ENCODE data around the gene TTR. TPM values are rescaled to one million over a fixed set of nuclear protein-coding genes. Genes with fewer than 3 reads are reported as not detected.

TTR gene
- polyA plus RNA-seq, 4 donors, result 0.63 to 2,731 (median 6.0) TPM

DNA sequence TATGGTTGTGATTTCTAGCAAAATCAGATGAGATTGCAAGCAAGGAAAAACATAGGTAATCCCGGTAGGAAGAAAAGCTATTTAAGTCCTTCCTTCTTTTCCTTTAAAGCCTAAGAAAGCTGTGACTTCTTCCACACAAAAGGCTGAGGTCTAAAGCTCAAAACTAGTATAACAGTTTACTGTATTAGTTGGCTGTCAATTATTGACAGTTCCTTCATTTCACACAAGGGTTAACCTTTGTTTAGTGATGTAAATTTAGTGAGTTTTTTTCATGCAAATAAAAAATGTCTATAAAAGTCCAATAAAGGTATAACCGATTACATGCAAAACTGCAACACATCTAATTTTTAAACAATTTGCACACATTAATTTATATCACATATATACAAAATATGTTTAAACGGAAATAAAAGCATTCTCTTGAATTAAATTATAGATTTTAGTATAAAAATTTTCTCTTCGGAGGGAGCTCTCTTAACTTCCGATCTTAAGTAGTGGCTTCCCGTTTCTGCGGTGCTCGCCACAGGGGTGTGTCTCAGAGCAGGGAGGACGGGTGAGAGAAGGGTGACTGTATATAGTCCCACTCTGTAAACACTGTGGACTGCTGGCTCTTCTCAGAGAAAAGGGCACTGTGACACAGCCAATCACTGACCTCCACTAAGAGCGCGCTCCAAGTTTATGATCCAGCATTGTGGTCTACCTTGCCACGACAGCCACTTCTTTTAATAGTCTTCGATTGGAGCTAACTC lies 33.4 kb downstream of the TTR start:
- H3K27ac ChIP-seq (ENCODE audit: low read depth in 1 of 3, low read length in 2 of 3), result no peak overlapping the region
- no peaks in the 10 kb centered on the region for H3K4me1 ChIP-seq (ENCODE audit: control insufficient read depth in 3 of 3, insufficient read depth in 2 of 3, low read depth in 1 of 3, low read length in 2 of 3)
- no peak for FAIRE-seq
- DNase-seq, result no peak
- 86 to 89% (median 89%) methylated on average over 13 of the region's 13 CpGs for WGBS, 3 donors
- H3K36me3 ChIP-seq (ENCODE audit: control insufficient read depth in 3 of 3, insufficient read depth in 2 of 3, low read depth in 1 of 3, low read length in 3 of 3), result peaks cover 0 to 11% (median 0%) of the 10 kb centered on the region in 3 donors
- no peak overlapping the region for H3K4me3 ChIP-seq (ENCODE audit: low read depth in 1 of 3, low read length in 3 of 3)
- H3K9me3 ChIP-seq (ENCODE audit: control insufficient read depth in 2 of 2, insufficient read depth in 1 of 2, low read depth in 1 of 2, low read length in 1 of 2), result peaks cover 0 to 5% of the 10 kb centered on the region in 2 donors
- no peaks in the 10 kb centered on the region for H3K27me3 ChIP-seq (ENCODE audit: control insufficient read depth in 3 of 3, insufficient read depth in 3 of 3, low read length in 3 of 3)

GRCh38 chr18:31626409-31626808 lies 34.7 kb downstream of the TTR start:
- Histone ChIP-seq H3K27ac (ENCODE audit: low read depth in 1 of 3, low read length in 2 of 3) (no peak overlapping the region), H3K36me3 (ENCODE audit: control insufficient read depth in 3 of 3, insufficient read depth in 2 of 3, low read depth in 1 of 3, low read length in 3 of 3) (peaks cover 0 to 15% (median 2%) of the 10 kb centered on the region in 3 donors), H3K4me3 (ENCODE audit: low read depth in 1 of 3, low read length in 3 of 3) (no peak overlapping the region), H3K27me3 (ENCODE audit: control insufficient read depth in 3 of 3, insufficient read depth in 3 of 3, low read length in 3 of 3) (no peaks in the 10 kb centered on the region), H3K9me3 (ENCODE audit: control insufficient read depth in 2 of 2, insufficient read depth in 1 of 2, low read depth in 1 of 2, low read length in 1 of 2) (peaks cover 0 to 5% of the 10 kb centered on the region in 2 donors), H3K4me1 (ENCODE audit: control insufficient read depth in 3 of 3, insufficient read depth in 2 of 3, low read depth in 1 of 3, low read length in 2 of 3) (no peaks in the 10 kb centered on the region)
- WGBS, 3 donors, result 97 to 98% (median 97%) methylated on average over 6 of the region's 6 CpGs
- DNase-seq, result no peak
- no peak for FAIRE-seq

DNA sequence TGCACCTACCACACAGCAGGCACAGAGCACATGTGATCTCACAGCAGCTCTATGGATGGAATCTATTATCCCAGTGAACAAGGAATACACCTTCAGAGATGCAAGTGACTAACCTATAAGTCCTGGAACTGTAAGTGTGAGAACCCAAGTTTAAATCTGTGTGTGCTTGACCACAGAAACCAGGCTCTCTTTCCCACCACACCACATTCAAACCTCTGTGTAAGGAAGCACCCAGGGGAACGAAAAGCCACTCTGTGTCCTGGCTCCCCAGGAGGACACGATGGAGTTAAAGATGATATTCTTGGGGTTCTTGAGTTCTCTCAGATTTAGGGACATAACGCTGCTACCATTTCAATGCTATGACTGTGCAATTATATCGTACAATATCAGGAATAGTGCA lies 38.9 kb downstream of the TTR start:
- Histone ChIP-seq H3K4me3 (ENCODE audit: low read depth in 1 of 3, low read length in 3 of 3) (no peak overlapping the region), H3K27me3 (ENCODE audit: control insufficient read depth in 3 of 3, insufficient read depth in 3 of 3, low read length in 3 of 3) (no peaks in the 10 kb centered on the region), H3K4me1 (ENCODE audit: control insufficient read depth in 3 of 3, insufficient read depth in 2 of 3, low read depth in 1 of 3, low read length in 2 of 3) (no peaks in the 10 kb centered on the region), H3K9me3 (ENCODE audit: control insufficient read depth in 2 of 2, insufficient read depth in 1 of 2, low read depth in 1 of 2, low read length in 1 of 2) (peaks cover 0 to 5% of the 10 kb centered on the region in 2 donors), H3K27ac (ENCODE audit: low read depth in 1 of 3, low read length in 2 of 3) (no peak overlapping the region), H3K36me3 (ENCODE audit: control insufficient read depth in 3 of 3, insufficient read depth in 2 of 3, low read depth in 1 of 3, low read length in 3 of 3) (peaks cover 0 to 12% (median 2%) of the 10 kb centered on the region in 3 donors)
- DNase-seq (no peak), FAIRE-seq (no peak)
- WGBS, 3 donors, result 90 to 96% (median 93%) methylated on average over 4 of the region's 4 CpGs

- WGBS, 3 donors, result 95 to 100% (median 97%) methylated on average over 1 of the region's 1 CpG
Measured at GRCh38 chr18:31631526-31631925, 39.8 kb downstream of the TTR start.

DNA sequence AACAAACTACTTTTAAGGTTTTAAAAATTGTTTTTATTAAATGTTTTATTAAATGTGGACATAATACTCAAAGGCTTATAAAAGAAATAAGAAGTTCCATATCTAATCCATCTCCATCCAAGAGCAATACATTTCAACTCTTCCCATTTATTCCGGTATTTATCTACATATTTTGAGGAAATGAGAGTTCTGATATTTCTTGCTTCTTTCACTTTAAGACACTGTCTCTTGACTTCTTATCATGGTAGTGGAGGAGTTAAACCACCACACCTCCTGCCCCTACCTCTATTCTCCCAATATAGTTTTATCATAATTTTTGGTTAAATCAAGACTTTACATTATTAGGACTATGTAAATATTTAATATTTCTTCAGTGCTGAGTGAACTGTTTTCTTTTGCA lies 40.7 kb downstream of the TTR start:
- no peak for DNase-seq
- peaks cover 0 to 11% (median 2%) of the 10 kb centered on the region in 3 donors for H3K36me3 ChIP-seq (ENCODE audit: control insufficient read depth in 3 of 3, insufficient read depth in 2 of 3, low read depth in 1 of 3, low read length in 3 of 3)
- 87 to 98% (median 92%) methylated on average over 1 of the region's 1 CpG for WGBS, 3 donors
- no peak for FAIRE-seq
- H3K4me1 ChIP-seq (ENCODE audit: control insufficient read depth in 3 of 3, insufficient read depth in 2 of 3, low read depth in 1 of 3, low read length in 2 of 3), result no peaks in the 10 kb centered on the region
- no peak overlapping the region for H3K4me3 ChIP-seq (ENCODE audit: low read depth in 1 of 3, low read length in 3 of 3)
- H3K27ac ChIP-seq (ENCODE audit: low read depth in 1 of 3, low read length in 2 of 3), result no peak overlapping the region
- H3K27me3 ChIP-seq (ENCODE audit: control insufficient read depth in 3 of 3, insufficient read depth in 3 of 3, low read length in 3 of 3), result no peaks in the 10 kb centered on the region
- no peaks in the 10 kb centered on the region for H3K9me3 ChIP-seq (ENCODE audit: control insufficient read depth in 2 of 2, insufficient read depth in 1 of 2, low read depth in 1 of 2, low read length in 1 of 2)

More at GRCh38 chr18:31631526-31631925, 39.8 kb downstream of the TTR start:
- Histone ChIP-seq H3K36me3 (ENCODE audit: control insufficient read depth in 3 of 3, insufficient read depth in 2 of 3, low read depth in 1 of 3, low read length in 3 of 3) (peaks cover 0 to 9% (median 2%) of the 10 kb centered on the region in 3 donors), H3K27ac (ENCODE audit: low read depth in 1 of 3, low read length in 2 of 3) (no peak overlapping the region), H3K27me3 (ENCODE audit: control insufficient read depth in 3 of 3, insufficient read depth in 3 of 3, low read length in 3 of 3) (no peaks in the 10 kb centered on the region), H3K4me1 (ENCODE audit: control insufficient read depth in 3 of 3, insufficient read depth in 2 of 3, low read depth in 1 of 3, low read length in 2 of 3) (no peaks in the 10 kb centered on the region), H3K9me3 (ENCODE audit: control insufficient read depth in 2 of 2, insufficient read depth in 1 of 2, low read depth in 1 of 2, low read length in 1 of 2) (peaks cover 0 to 2% of the 10 kb centered on the region in 2 donors), H3K4me3 (ENCODE audit: low read depth in 1 of 3, low read length in 3 of 3) (no peak overlapping the region)
- FAIRE-seq (no peak), DNase-seq (no peak)

GRCh38 chr18:31633392-31634330 lies 42.0 kb downstream of the TTR start:
- Histone ChIP-seq H3K4me3 (ENCODE audit: low read depth in 1 of 3, low read length in 3 of 3) (no peak overlapping the region), H3K4me1 (ENCODE audit: control insufficient read depth in 3 of 3, insufficient read depth in 2 of 3, low read depth in 1 of 3, low read length in 2 of 3) (no peaks in the 10 kb centered on the region), H3K27ac (ENCODE audit: low read depth in 1 of 3, low read length in 2 of 3) (no peak overlapping the region), H3K27me3 (ENCODE audit: control insufficient read depth in 3 of 3, insufficient read depth in 3 of 3, low read length in 3 of 3) (no peaks in the 10 kb centered on the region), H3K9me3 (ENCODE audit: control insufficient read depth in 2 of 2, insufficient read depth in 1 of 2, low read depth in 1 of 2, low read length in 1 of 2) (no peaks in the 10 kb centered on the region), H3K36me3 (ENCODE audit: control insufficient read depth in 3 of 3, insufficient read depth in 2 of 3, low read depth in 1 of 3, low read length in 3 of 3) (peaks cover 0 to 11% (median 2%) of the 10 kb centered on the region in 3 donors)
- WGBS, 3 donors, result 71 to 85% (median 83%) methylated on average over 10 of the region's 10 CpGs
- DNase-seq (no peak), FAIRE-seq (no peak)

GRCh38 chr18:31634331-31634713 lies 42.6 kb downstream of the TTR start:
- Histone ChIP-seq H3K27ac (ENCODE audit: low read depth in 1 of 3, low read length in 2 of 3) (no peak overlapping the region), H3K4me1 (ENCODE audit: control insufficient read depth in 3 of 3, insufficient read depth in 2 of 3, low read depth in 1 of 3, low read length in 2 of 3) (no peaks in the 10 kb centered on the region), H3K4me3 (ENCODE audit: low read depth in 1 of 3, low read length in 3 of 3) (no peak overlapping the region), H3K27me3 (ENCODE audit: control insufficient read depth in 3 of 3, insufficient read depth in 3 of 3, low read length in 3 of 3) (no peaks in the 10 kb centered on the region), H3K36me3 (ENCODE audit: control insufficient read depth in 3 of 3, insufficient read depth in 2 of 3, low read depth in 1 of 3, low read length in 3 of 3) (peaks cover 0 to 11% (median 2%) of the 10 kb centered on the region in 3 donors), H3K9me3 (ENCODE audit: control insufficient read depth in 2 of 2, insufficient read depth in 1 of 2, low read depth in 1 of 2, low read length in 1 of 2) (no peaks in the 10 kb centered on the region)
- FAIRE-seq, result no peak
- no peak for DNase-seq
- 59 to 73% (median 65%) methylated on average over 3 of the region's 3 CpGs for WGBS, 3 donors

- FAIRE-seq, result no peak
- no peaks in the 10 kb centered on the region for H3K4me1 ChIP-seq (ENCODE audit: control insufficient read depth in 3 of 3, insufficient read depth in 2 of 3, low read depth in 1 of 3, low read length in 2 of 3)
- H3K9me3 ChIP-seq (ENCODE audit: control insufficient read depth in 2 of 2, insufficient read depth in 1 of 2, low read depth in 1 of 2, low read length in 1 of 2), result no peaks in the 10 kb centered on the region
Measured at GRCh38 chr18:31636387-31636786, 44.7 kb downstream of the TTR start.

More at GRCh38 chr18:31636387-31636786, 44.7 kb downstream of the TTR start:
- H3K27ac ChIP-seq (ENCODE audit: low read depth in 1 of 3, low read length in 2 of 3), result no peak overlapping the region
- H3K27me3 ChIP-seq (ENCODE audit: control insufficient read depth in 3 of 3, insufficient read depth in 3 of 3, low read length in 3 of 3), result no peaks in the 10 kb centered on the region
- no peak overlapping the region for H3K4me3 ChIP-seq (ENCODE audit: low read depth in 1 of 3, low read length in 3 of 3)
- DNase-seq, result no peak
- H3K36me3 ChIP-seq (ENCODE audit: control insufficient read depth in 3 of 3, insufficient read depth in 2 of 3, low read depth in 1 of 3, low read length in 3 of 3), result peaks cover 0 to 11% (median 2%) of the 10 kb centered on the region in 3 donors
